ENCODE results near the gene ATRNL1. TPM values are rescaled to one million over a fixed set of nuclear protein-coding genes. Genes with fewer than 3 reads are reported as not detected.

The ATRNL1 gene
- polyA plus RNA-seq, 3 donors from 2014 or later: not detected

DNA sequence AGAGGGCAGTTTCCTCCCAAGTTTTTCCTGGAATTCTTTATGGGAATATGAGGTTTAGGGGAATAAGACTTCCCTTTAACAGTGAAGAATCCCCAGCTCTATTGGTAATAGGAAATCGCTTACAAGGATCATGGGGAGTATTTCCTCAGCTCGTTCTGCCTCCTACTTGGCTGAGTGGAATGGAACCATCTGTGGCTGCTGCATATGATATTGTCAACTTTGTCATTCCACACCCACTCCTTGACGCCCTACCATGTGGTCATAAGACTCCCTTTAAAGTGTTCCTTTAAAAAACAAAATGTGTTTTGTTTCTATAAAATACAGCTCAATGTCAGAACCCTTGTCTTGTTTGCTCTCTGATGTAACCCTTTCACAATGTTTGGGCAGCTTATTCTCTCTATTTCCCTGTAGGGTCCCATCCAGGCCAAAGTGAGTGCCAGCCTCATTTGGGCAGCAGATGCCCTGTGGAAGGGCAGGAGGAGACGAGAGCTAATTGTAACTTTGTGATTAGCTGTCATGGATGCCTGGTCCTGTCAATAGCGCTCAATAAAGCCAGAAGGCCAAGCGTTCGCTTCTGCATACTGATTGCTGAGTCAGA, 33.8 kb upstream of the ATRNL1 start:
- Mint-ChIP-seq H3K4me1 (no peaks in the 10 kb centered on the region), H3K27ac (no peak overlapping the region), H3K4me3 (no peak overlapping the region), H3K27me3 (ENCODE audit: low read depth in 3 of 3) (peaks cover 0 to 4% (median 0%) of the 10 kb centered on the region in 3 donors), H3K9me3 (peaks cover 0 to 3% (median 0%) of the 10 kb centered on the region in 6 donors), H3K36me3 (no peaks in the 10 kb centered on the region)
- DNase-seq: no peak

- Mint-ChIP-seq H3K9me3 (peaks cover 0 to 6% (median 0%) of the 10 kb centered on the region in 6 donors), H3K27ac (no peak overlapping the region), H3K4me1 (no peaks in the 10 kb centered on the region), H3K27me3 (ENCODE audit: low read depth in 3 of 3) (peaks cover 0 to 3% (median 3%) of the 10 kb centered on the region in 3 donors), H3K4me3 (no peak overlapping the region), H3K36me3 (no peaks in the 10 kb centered on the region)
- no peak for DNase-seq
These were observed 29.2 kb upstream of the ATRNL1 start for GRCh38 chr10:115063701-115064658.

GRCh38 chr10:115065801-115066200, 27.4 kb upstream of the ATRNL1 start:
- Mint-ChIP-seq H3K9me3 (peaks cover 0 to 6% (median 0%) of the 10 kb centered on the region in 6 donors), H3K4me1 (no peaks in the 10 kb centered on the region), H3K4me3 (no peak overlapping the region), H3K27me3 (ENCODE audit: low read depth in 3 of 3) (peaks cover 0 to 6% (median 3%) of the 10 kb centered on the region in 3 donors), H3K36me3 (no peaks in the 10 kb centered on the region), H3K27ac (no peak overlapping the region)
- no peak for DNase-seq

GRCh38 chr10:115066528-115066927, 26.6 kb upstream of the ATRNL1 start:
- Mint-ChIP-seq H3K4me3 (no peak overlapping the region), H3K27me3 (ENCODE audit: low read depth in 3 of 3) (peaks cover 0 to 6% (median 3%) of the 10 kb centered on the region in 3 donors)
- DNase-seq: no peak

GRCh38 chr10:115073796-115074195, 19.4 kb upstream of the ATRNL1 start:
- H3K4me1 Mint-ChIP-seq: no peaks in the 10 kb centered on the region
- H3K36me3 Mint-ChIP-seq: no peaks in the 10 kb centered on the region
- H3K9me3 Mint-ChIP-seq: peaks cover 0 to 4% (median 0%) of the 10 kb centered on the region in 6 donors
- H3K4me3 Mint-ChIP-seq: no peak overlapping the region
- H3K27me3 Mint-ChIP-seq (ENCODE audit: low read depth in 3 of 3): peaks cover 0 to 3% (median 0%) of the 10 kb centered on the region in 3 donors
- no peak for DNase-seq
- no peak overlapping the region for H3K27ac Mint-ChIP-seq

More at GRCh38 chr10:115066528-115066927, 26.6 kb upstream of the ATRNL1 start:
- Mint-ChIP-seq H3K4me1 (no peaks in the 10 kb centered on the region), H3K36me3 (no peaks in the 10 kb centered on the region), H3K9me3 (peaks cover 0 to 6% (median 0%) of the 10 kb centered on the region in 6 donors), H3K27ac (no peak overlapping the region)

GRCh38 chr10:115082506-115082905, 10.7 kb upstream of the ATRNL1 start:
- H3K9me3 Mint-ChIP-seq: peaks cover 0 to 12% (median 4%) of the 10 kb centered on the region in 6 donors
- no peaks in the 10 kb centered on the region for H3K4me1 Mint-ChIP-seq
- H3K27ac Mint-ChIP-seq: no peak overlapping the region
- DNase-seq: no peak
- H3K27me3 Mint-ChIP-seq (ENCODE audit: low read depth in 3 of 3): peaks cover 0 to 5% (median 0%) of the 10 kb centered on the region in 3 donors
- H3K4me3 Mint-ChIP-seq: no peak overlapping the region
- H3K36me3 Mint-ChIP-seq: peaks cover 0 to 4% (median 0%) of the 10 kb centered on the region in 3 donors

GRCh38 chr10:115084277-115084850, 8.8 kb upstream of the ATRNL1 start:
- Mint-ChIP-seq H3K27me3 (ENCODE audit: low read depth in 3 of 3) (peaks cover 2 to 7% (median 7%) of the 10 kb centered on the region in 3 donors), H3K27ac (no peak overlapping the region), H3K9me3 (peaks cover 2 to 19% (median 6%) of the 10 kb centered on the region in 6 donors), H3K4me3 (no peak overlapping the region), H3K4me1 (no peaks in the 10 kb centered on the region), H3K36me3 (peaks cover 0 to 2% (median 0%) of the 10 kb centered on the region in 3 donors)
- DNase-seq: no peak

GRCh38 chr10:115091161-115091560, 2.0 kb upstream of the ATRNL1 start:
- Mint-ChIP-seq H3K27me3 (ENCODE audit: low read depth in 3 of 3) (peaks cover 19 to 30% (median 21%) of the 10 kb centered on the region in 3 donors), H3K27ac (no peak overlapping the region), H3K9me3 (peaks cover 2 to 25% (median 4%) of the 10 kb centered on the region in 6 donors), H3K4me1 (peaks cover 7 to 16% of the 10 kb centered on the region in 2 donors), H3K36me3 (peaks cover 0 to 4% (median 3%) of the 10 kb centered on the region in 3 donors), H3K4me3 (peak overlapping the region in 2 of 5 donors; percentile 42 to 84)
- DNase-seq: no peak

DNA sequence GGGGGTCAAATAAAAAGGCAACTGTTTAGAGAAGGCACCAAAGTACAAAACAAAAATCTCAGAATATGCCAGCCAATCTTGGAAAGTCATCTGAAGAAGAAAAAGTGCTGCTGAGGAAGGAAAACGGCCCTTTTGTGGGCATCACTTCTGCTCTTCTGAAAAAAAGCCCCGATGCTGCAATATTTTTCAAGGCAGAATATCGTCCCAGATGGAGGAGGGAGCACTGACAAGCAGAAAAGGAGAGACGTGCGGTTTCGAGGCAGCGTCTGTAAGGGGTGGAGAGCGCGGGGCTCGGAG, 959 bp upstream of the ATRNL1 start:
- H3K36me3 Mint-ChIP-seq: peaks cover 0 to 4% (median 3%) of the 10 kb centered on the region in 3 donors
- no peak overlapping the region for H3K27ac Mint-ChIP-seq
- peaks cover 7 to 16% of the 10 kb centered on the region in 2 donors for H3K4me1 Mint-ChIP-seq
- peak overlapping the region; percentile 60 to 84 (median 75) for H3K4me3 Mint-ChIP-seq
- H3K9me3 Mint-ChIP-seq: peaks cover 2 to 16% (median 4%) of the 10 kb centered on the region in 6 donors
- H3K27me3 Mint-ChIP-seq (ENCODE audit: low read depth in 3 of 3): peaks cover 20 to 30% (median 23%) of the 10 kb centered on the region in 3 donors
- no peak for DNase-seq

- H3K36me3 Mint-ChIP-seq: peaks cover 0 to 4% (median 3%) of the 10 kb centered on the region in 3 donors
- peaks cover 7 to 16% of the 10 kb centered on the region in 2 donors for H3K4me1 Mint-ChIP-seq
- peaks cover 17 to 30% (median 23%) of the 10 kb centered on the region in 3 donors for H3K27me3 Mint-ChIP-seq (ENCODE audit: low read depth in 3 of 3)
- H3K9me3 Mint-ChIP-seq: peaks cover 2 to 10% (median 4%) of the 10 kb centered on the region in 6 donors
- H3K27ac Mint-ChIP-seq: no peak overlapping the region
- peak overlapping the region; percentile 60 to 84 (median 76) for H3K4me3 Mint-ChIP-seq
- DNase-seq: peak in 2 of 3 donors; percentile 7 to 9
These were observed 445 bp upstream of the ATRNL1 start for GRCh38 chr10:115092555-115093285.

DNA sequence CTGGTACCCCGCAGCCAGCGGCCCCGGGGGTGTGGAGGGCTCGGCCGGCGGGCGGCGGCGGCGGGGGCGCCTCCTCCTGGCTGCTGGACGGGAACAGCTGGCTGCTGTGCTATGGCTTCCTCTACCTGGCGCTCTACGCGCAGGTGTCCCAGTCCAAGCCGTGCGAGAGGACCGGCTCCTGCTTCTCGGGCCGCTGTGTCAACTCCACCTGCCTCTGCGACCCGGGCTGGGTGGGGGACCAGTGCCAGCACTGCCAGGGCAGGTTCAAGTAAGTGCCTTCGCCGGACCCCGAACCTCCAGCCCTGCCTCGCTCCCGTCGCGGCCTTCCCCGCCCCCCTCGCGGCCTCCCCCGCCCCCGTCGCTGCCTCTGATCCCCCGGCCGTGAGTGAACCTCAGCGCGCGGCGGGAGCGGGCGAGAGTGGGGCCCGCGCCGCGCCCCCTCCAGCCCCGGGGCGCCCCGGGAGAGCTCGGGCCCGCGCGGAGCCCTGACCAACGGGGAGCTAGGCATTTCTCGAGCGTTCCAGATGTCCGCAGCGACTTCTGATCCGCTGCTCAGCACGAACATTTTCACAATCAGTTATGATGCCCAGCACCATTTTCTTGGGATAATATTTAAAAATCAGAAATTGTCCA, 727 bp downstream of the ATRNL1 start:
- H3K4me1 Mint-ChIP-seq: peaks cover 7 to 16% of the 10 kb centered on the region in 2 donors
- DNase-seq: no peak
- H3K27ac Mint-ChIP-seq: no peak overlapping the region
- H3K4me3 Mint-ChIP-seq: peak overlapping the region; percentile 21 to 71 (median 32)
- H3K9me3 Mint-ChIP-seq: peaks cover 0 to 8% (median 0%) of the 10 kb centered on the region in 6 donors
- H3K36me3 Mint-ChIP-seq: peaks cover 0 to 4% (median 3%) of the 10 kb centered on the region in 3 donors
- peaks cover 16 to 30% (median 18%) of the 10 kb centered on the region in 3 donors for H3K27me3 Mint-ChIP-seq (ENCODE audit: low read depth in 3 of 3)

DNA sequence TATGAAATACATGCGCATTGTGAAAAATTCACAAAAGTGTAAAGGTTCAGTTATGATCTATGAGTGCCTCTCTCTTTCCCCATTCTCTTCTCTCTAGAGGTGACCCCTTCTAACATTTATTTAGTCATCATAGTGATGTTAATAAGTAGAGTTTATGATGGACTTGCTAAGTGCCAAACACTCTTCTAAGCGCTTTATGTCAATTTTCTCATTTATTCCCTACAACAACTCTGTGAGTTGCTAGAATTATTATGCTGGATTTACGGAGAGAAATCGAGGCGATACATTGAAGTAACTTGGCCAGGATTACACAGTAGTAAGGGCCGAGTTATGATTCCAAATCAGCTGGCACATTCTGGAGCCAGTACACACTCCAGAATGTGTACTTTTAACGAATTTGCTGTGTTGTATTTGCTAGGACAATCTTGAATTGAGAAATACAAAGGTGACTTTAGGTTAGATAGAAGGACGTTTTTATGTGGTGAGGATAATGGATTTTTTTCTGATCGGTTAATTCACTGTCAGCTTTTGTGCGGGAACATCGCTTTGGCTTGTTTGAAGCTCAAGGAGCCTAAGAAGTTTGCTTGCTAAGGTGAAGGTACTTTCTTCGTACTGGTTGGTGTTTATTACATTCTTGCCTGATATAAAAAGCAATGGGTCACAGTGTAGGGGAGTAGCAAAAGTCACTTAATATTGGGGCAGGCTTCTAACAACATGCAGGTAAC, 1.4 kb downstream of the ATRNL1 start:
- Mint-ChIP-seq H3K36me3 (peaks cover 0 to 4% (median 3%) of the 10 kb centered on the region in 3 donors), H3K27me3 (ENCODE audit: low read depth in 3 of 3) (peaks cover 14 to 27% (median 17%) of the 10 kb centered on the region in 3 donors), H3K4me3 (peak overlapping the region; percentile 21 to 71 (median 33)), H3K27ac (no peak overlapping the region), H3K9me3 (peaks cover 0 to 12% (median 0%) of the 10 kb centered on the region in 6 donors), H3K4me1 (peaks cover 7 to 16% of the 10 kb centered on the region in 2 donors)
- DNase-seq: no peak

All from immature natural killer cell (primary cell).